ENCODE results near the gene CAMK2A. TPM values are rescaled to one million over a fixed set of nuclear protein-coding genes. Genes with fewer than 3 reads are reported as not detected.
"Not testable (repeated sequence)": the region's sequence is repeated elsewhere in the genome, so short reads cannot be mapped to it uniquely, and the experiment has no call there.

CAMK2A gene
- polyA plus RNA-seq, 1 of the 3 experiments (the other 2 are of a cell fraction), result 0.10 TPM

- Histone ChIP-seq H3K9ac (no peak overlapping the region), H3K4me3 (ENCODE audit: low read depth in 2 of 2, low read length in 1 of 2) (no peak overlapping the region), H3F3A (replicated peaks; ENCODE audit: insufficient read depth) (no peaks in the 10 kb centered on the region), H3K4me1 (ENCODE audit: control insufficient read depth in 1 of 2, insufficient read depth in 2 of 2, low read depth in 1 of 2, low read length in 1 of 2) (no peaks in the 10 kb centered on the region; a peak in 1 of 4 replicates), H3K36me3 (replicated peaks in 1 of 2; ENCODE audit: control insufficient read depth in 1 of 2, insufficient read depth in 2 of 2, low read length in 1 of 2) (no peaks in the 10 kb centered on the region), H3K9me3 (no peaks in the 10 kb centered on the region), H3K27ac (ENCODE audit: low read depth in 2 of 2, low read length in 1 of 2) (no peak overlapping the region), H2AFZ (ENCODE audit: low read depth) (no peak overlapping the region), H3K79me2 (ENCODE audit: insufficient read depth) (no peaks in the 10 kb centered on the region), H3K27me3 (ENCODE audit: insufficient read depth) (no peaks in the 10 kb centered on the region), H3K4me2 (no peak overlapping the region), H3K9me2 (no peaks in the 10 kb centered on the region), H4K20me1 (ENCODE audit: insufficient read depth) (no peaks in the 10 kb centered on the region)
- CTCF ChIA-PET, result interaction anchor here (1.0 to 3.1 kb wide), 10 partner anchors 9 to 401 kb away, joined by 3 to 11 read pairs (median 4); no protein-coding TSS in a partner anchor
- TF ChIP-seq PBX3 (IDR thresholded peaks at IDR 0.05), result no peak
- TF ChIP-seq GATA2 (CRISPR knock-in tag; IDR thresholded peaks at IDR 0.05), result no peak
- no peak for TF ChIP-seq TCF12 (IDR thresholded peaks at IDR 0.05)
- TF ChIP-seq YY1 (IDR thresholded peaks at IDR 0.05; ENCODE audit: low read depth), result no peak
- no peak for TF ChIP-seq EP300 (IDR thresholded peaks at IDR 0.05; ENCODE audit: borderline replicate concordance in 1 of 2, low read depth in 1 of 2, low read length in 1 of 2)
- TF ChIP-seq RAD21 (IDR thresholded peaks at IDR 0.05; ENCODE audit: low read length), result no peak
- no peak for TF ChIP-seq FOSL2 (IDR thresholded peaks at IDR 0.05; ENCODE audit: borderline replicate concordance, low read depth)
- no peak for TF ChIP-seq NRF1 (IDR thresholded peaks at IDR 0.05; ENCODE audit: low read depth, low read length)
- TF ChIP-seq USF2 (IDR thresholded peaks at IDR 0.05; ENCODE audit: borderline replicate concordance, low read depth, low read length), result no peak
- no peak for TF ChIP-seq ZBTB33 (IDR thresholded peaks at IDR 0.05; ENCODE audit: borderline replicate concordance, low read depth)
- DNase-seq, result no peak
- 73% methylated on average over 4 of the region's 5 CpGs for WGBS (ENCODE audit: low lambda C conversion rate)
- POLR2A ChIA-PET, result no interaction called here
Observed at GRCh38 chr5:150234576-150235499, 54.7 kb downstream of the CAMK2A start.

GRCh38 chr5:150233706-150234105 is 55.9 kb downstream of the CAMK2A start:
- H3F3A ChIP-seq (replicated peaks; ENCODE audit: insufficient read depth); H3K79me2 ChIP-seq (ENCODE audit: insufficient read depth); POLR2A ChIA-PET; H3K9me3 ChIP-seq; H2AFZ ChIP-seq (ENCODE audit: low read depth); H3K4me1 ChIP-seq (ENCODE audit: control insufficient read depth in 1 of 2, insufficient read depth in 2 of 2, low read depth in 1 of 2, low read length in 1 of 2); H3K4me3 ChIP-seq (ENCODE audit: low read depth in 2 of 2, low read length in 1 of 2); H3K4me2 ChIP-seq; DNase-seq; H3K9ac ChIP-seq; H3K27ac ChIP-seq (ENCODE audit: low read depth in 2 of 2, low read length in 1 of 2); H4K20me1 ChIP-seq (ENCODE audit: insufficient read depth); H3K27me3 ChIP-seq (ENCODE audit: insufficient read depth); H3K9me2 ChIP-seq; H3K36me3 ChIP-seq (replicated peaks in 1 of 2; ENCODE audit: control insufficient read depth in 1 of 2, insufficient read depth in 2 of 2, low read length in 1 of 2): not testable (repeated sequence)
- CTCF ChIA-PET, result interaction anchor here (1.5 to 3.1 kb wide), 4 partner anchors 15 to 400 kb away, joined by 3 to 11 read pairs (median 6); no protein-coding TSS in a partner anchor
- 82% methylated on average over 5 of the region's 5 CpGs for WGBS (ENCODE audit: low lambda C conversion rate)
